Smooth muscle cell (in vitro differentiated cells): ENCODE measurements around the gene RBM48. TPM values are rescaled to one million over a fixed set of nuclear protein-coding genes. Genes with fewer than 3 reads are reported as not detected.
"Not testable (repeated sequence)": the region's sequence is repeated elsewhere in the genome, so short reads cannot be mapped to it uniquely, and the experiment has no call there.

Source experiments
- DNase-seq: peaks from one replicate; lab custom pipeline; 2025; ENCODE audit not compliant: unreplicated experiment; lab: John Stamatoyannopoulos, UW
- H2AFZ ChIP-seq: fragments of 200-600 bp; sonication (generic); 2 replicates; pipeline ENCODE4 v1.6.0; 2016; ENCODE audit warnings: antibody characterized with exemption, low read depth, mild to moderate bottlenecking
- H3F3A ChIP-seq: fragments of 200-600 bp; sonication (generic); 2 replicates; pipeline ENCODE4 v1.6.0; 2017; ENCODE audit warnings: antibody characterized with exemption, low read depth
- H3K27ac ChIP-seq: fragments of 200-600 bp; sonication (generic); 2 replicates; pipeline ENCODE4 v1.5.1; 2016; ENCODE audit warnings: low read depth, mild to moderate bottlenecking
- H3K27me3 ChIP-seq: fragments of 200-600 bp; sonication (generic); 2 replicates; pipeline ENCODE4 v1.6.1; 2016; ENCODE audit warnings: low read depth, mild to moderate bottlenecking
- H3K36me3 ChIP-seq: fragments of 200-600 bp; sonication (generic); 2 replicates; pipeline ENCODE4 v1.5.1; 2016; ENCODE audit warnings: low read depth
- H3K4me1 ChIP-seq: fragments of 200-600 bp; sonication (generic); 2 replicates; pipeline ENCODE4 v1.5.1; 2016; ENCODE audit warnings: low read depth
- H3K4me2 ChIP-seq: fragments of 200-600 bp; sonication (generic); 2 replicates; pipeline ENCODE4 v1.6.0; 2016; ENCODE audit warnings: mild to moderate bottlenecking
- H3K4me3 ChIP-seq: fragments of 200-600 bp; sonication (generic); 2 replicates; pipeline ENCODE4 v1.5.1; 2016; ENCODE audit warnings: mild to moderate bottlenecking
- H3K79me2 ChIP-seq: fragments of 200-600 bp; sonication (generic); 2 replicates; pipeline ENCODE4 v1.6.0; 2016; ENCODE audit warnings: low read depth, mild to moderate bottlenecking
- H3K9ac ChIP-seq: fragments of 200-600 bp; sonication (generic); 2 replicates; pipeline ENCODE4 v1.6.0; 2016; ENCODE audit warnings: low read depth
- H3K9me3 ChIP-seq: fragments of 200-600 bp; sonication (generic); replicated peaks from 2 replicates; pipeline ENCODE4 v1.5.1; 2016; ENCODE audit warnings: low read depth
- H4K20me1 ChIP-seq: fragments of 200-600 bp; sonication (generic); 2 replicates; pipeline ENCODE4 v1.6.0; 2016; ENCODE audit warnings: low read depth
- WGBS: methylation state at CpG from one replicate; pipeline ENCODE4 v1.1.7; 2016; ENCODE audit warnings: low lambda C conversion rate; 5-methylcytosine and 5-hydroxymethylcytosine counted together
- polyA plus RNA-seq: library from polyadenylated mRNA; unstranded; fragments of >200 nt; fragmentation: Nextera tagmentation; extraction: Ambion mirVana; gene quantifications from 2 replicates; pipeline ENCODE4 v1.2.1, GENCODE V29; 2016
- total RNA-seq: library from RNA; depleted of rRNA; stranded (reverse); fragments of >200 nt; gene quantifications from 2 replicates; pipeline ENCODE4 v1.2.3, GENCODE V29; 2014
- TF ChIP-seq, protein P1 (sequence below): fragments of 200-600 bp; sonication (generic); IDR thresholded peaks from 2 replicates; pipeline ENCODE4 v1.5.1; 2017; ENCODE audit warnings: borderline replicate concordance, mild to moderate bottlenecking, antibody characterized with exemption; ENCODE audit not compliant: insufficient read depth, poor library complexity, severe bottlenecking

RBM48 gene
- total RNA-seq (9.1 and 12.4 TPM in 2 replicates), polyA plus RNA-seq (7.5 and 8.6 TPM in 2 replicates)

DNA sequence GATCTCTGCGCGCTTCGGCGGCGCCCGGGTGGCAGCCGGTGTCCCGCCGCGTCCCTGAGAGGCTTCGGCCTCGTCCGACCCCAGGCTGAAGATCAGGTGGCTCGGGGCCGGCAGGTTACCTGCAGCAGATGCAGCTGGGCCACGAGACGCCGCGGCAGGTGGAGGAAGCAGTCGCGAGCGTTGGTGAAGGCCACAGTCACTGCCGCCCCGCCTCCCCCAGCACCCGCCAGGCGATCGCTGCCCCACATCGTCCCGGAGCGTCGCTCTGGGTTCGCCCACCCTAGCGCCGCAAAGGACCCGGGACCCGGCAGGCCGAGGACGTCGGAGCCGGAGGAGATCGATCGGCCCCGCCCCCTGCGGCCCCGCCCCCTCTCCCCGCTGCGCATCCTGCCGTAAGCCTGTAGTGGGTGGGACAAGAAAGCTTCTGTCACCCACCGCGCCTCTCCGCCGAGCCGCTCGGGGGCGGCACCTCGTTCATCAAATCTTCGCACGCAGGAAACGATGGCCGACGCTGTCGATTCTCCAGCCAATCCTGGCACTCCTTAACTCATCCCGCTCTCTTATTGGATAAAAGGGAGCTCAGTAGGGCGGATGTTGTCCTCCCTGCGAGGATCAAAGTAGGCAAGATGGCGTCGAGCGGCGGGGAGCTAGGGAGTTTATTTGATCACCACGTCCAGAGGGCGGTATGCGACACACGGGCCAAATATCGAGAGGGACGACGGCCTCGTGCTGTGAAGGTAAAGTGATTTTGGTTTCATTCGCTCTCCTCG is at the start of gene RBM48, which contains the start of gene PEX1:
RBM48 (plus strand) TSS at position 608 of the 770 bp plus-strand sequence; CDS start at position 627, 19 bp downstream.
PEX1 (minus strand) TSS at position 333 of the 770 bp plus-strand sequence; CDS start at position 248, 85 bp downstream.
- H3K4me1 ChIP-seq: peaks cover 18% of the 10 kb centered on the region
- peak within 1 kb of the TSS; percentile 95 for H3K9ac ChIP-seq
- 1% methylated on average over 56 of the region's 79 CpGs for WGBS
- peaks cover 22% of the 10 kb centered on the region for H3K79me2 ChIP-seq
- peak within 1 kb of the TSS; percentile 92 for H3K4me2 ChIP-seq
- H3K27ac ChIP-seq: peak within 1 kb of the TSS; percentile 91
- peak within 1 kb of the TSS; percentile 84 for H3K4me3 ChIP-seq
- H3K9me3 ChIP-seq: no peaks in the 10 kb centered on the region
- H3K27me3 ChIP-seq: no peaks in the 10 kb centered on the region
- peaks cover 17% of the 10 kb centered on the region for H3K36me3 ChIP-seq
- peak within 1 kb of the TSS; percentile 98 for H2AFZ ChIP-seq
- DNase-seq: peak; percentile 78
- no peaks in the 10 kb centered on the region for H4K20me1 ChIP-seq
- no peaks in the 10 kb centered on the region for H3F3A ChIP-seq
- TF ChIP-seq, protein P1, sequence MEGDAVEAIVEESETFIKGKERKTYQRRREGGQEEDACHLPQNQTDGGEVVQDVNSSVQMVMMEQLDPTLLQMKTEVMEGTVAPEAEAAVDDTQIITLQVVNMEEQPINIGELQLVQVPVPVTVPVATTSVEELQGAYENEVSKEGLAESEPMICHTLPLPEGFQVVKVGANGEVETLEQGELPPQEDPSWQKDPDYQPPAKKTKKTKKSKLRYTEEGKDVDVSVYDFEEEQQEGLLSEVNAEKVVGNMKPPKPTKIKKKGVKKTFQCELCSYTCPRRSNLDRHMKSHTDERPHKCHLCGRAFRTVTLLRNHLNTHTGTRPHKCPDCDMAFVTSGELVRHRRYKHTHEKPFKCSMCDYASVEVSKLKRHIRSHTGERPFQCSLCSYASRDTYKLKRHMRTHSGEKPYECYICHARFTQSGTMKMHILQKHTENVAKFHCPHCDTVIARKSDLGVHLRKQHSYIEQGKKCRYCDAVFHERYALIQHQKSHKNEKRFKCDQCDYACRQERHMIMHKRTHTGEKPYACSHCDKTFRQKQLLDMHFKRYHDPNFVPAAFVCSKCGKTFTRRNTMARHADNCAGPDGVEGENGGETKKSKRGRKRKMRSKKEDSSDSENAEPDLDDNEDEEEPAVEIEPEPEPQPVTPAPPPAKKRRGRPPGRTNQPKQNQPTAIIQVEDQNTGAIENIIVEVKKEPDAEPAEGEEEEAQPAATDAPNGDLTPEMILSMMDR: peak; percentile 8

DNA sequence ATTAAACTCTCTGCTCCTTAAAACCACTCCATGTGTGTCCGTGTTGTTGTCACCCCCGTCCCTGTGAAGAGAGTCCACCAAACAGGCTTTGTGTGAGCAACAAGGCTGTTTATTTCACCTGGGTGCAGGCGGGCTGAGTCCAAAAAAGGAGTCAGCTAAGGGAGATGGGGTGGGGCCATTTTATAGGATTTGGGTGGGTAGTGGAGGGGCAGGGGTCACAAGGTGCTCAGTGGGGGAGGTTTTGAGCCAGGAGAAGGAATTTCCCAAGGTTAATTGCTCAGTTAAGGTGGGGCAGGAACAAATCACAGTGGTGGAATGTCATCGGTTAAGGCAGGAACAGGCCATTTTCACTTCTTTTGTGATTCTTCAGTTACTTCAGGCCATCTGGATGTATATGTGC is 49.4 kb upstream of the RBM48 start:
- not testable (repeated sequence) for H3K9ac ChIP-seq, H3K4me2 ChIP-seq, H3K4me1 ChIP-seq, H3K79me2 ChIP-seq, H3K4me3 ChIP-seq, H4K20me1 ChIP-seq, H3K27me3 ChIP-seq, H2AFZ ChIP-seq, H3K36me3 ChIP-seq, H3K27ac ChIP-seq, H3K9me3 ChIP-seq, H3F3A ChIP-seq, DNase-seq
- whole genome bisulfite sequencing: 83% methylated on average over 4 of the region's 4 CpGs

DNA sequence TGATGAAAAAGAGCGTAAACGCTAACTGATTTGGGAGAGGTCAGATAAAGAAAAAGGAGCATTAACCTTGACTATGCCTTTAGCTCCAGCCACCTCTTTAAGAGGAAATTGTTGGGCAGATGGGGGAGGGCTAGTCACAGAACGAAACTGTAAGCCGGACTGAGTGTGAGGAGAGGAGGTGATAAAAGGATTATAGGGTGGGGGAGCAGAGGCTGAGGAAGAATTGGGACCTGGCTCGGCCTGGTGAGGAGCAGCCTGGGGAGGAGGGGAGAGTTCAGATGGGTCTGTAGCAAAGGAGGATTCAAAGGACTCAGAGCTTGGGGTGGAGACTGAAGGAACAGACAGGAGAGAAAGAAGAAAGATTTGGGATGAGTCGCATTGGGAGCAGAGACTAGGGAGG is 45.0 kb upstream of the RBM48 start:
- H3K9me3 ChIP-seq, DNase-seq, H3K9ac ChIP-seq, H3K79me2 ChIP-seq, H2AFZ ChIP-seq, H3F3A ChIP-seq, H3K36me3 ChIP-seq, H4K20me1 ChIP-seq, H3K4me1 ChIP-seq, H3K4me2 ChIP-seq, H3K27me3 ChIP-seq, H3K4me3 ChIP-seq, H3K27ac ChIP-seq: not testable (repeated sequence)
- WGBS: 56% methylated on average over 6 of the region's 6 CpGs

DNA sequence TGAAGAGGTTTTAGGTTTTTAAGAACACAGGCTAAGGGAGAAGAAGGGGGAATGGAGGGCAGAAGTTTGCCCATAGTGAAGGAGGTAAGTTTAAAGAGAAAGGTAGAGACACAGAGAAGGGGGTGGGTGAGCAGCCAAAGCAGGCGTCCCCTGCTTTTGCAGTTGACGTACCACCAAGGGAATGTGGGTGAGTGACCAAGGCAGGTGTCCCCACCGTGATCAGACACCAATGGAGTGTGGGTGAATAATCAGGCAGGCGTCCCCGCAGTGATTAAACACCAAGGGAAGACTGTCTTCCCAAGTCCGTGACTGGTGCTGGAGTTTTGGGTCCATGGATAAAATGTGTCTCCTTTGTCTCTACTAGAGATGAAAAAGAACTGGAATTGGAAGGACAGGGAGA is 44.4 kb upstream of the RBM48 start:
- H3K4me3 ChIP-seq, DNase-seq, H4K20me1 ChIP-seq, H3K27me3 ChIP-seq, H3K9ac ChIP-seq, H3K4me2 ChIP-seq, H2AFZ ChIP-seq, H3K9me3 ChIP-seq, H3K79me2 ChIP-seq, H3K4me1 ChIP-seq, H3K36me3 ChIP-seq, H3F3A ChIP-seq, H3K27ac ChIP-seq: not testable (repeated sequence)
- 97% methylated on average over 6 of the region's 6 CpGs for WGBS

DNA sequence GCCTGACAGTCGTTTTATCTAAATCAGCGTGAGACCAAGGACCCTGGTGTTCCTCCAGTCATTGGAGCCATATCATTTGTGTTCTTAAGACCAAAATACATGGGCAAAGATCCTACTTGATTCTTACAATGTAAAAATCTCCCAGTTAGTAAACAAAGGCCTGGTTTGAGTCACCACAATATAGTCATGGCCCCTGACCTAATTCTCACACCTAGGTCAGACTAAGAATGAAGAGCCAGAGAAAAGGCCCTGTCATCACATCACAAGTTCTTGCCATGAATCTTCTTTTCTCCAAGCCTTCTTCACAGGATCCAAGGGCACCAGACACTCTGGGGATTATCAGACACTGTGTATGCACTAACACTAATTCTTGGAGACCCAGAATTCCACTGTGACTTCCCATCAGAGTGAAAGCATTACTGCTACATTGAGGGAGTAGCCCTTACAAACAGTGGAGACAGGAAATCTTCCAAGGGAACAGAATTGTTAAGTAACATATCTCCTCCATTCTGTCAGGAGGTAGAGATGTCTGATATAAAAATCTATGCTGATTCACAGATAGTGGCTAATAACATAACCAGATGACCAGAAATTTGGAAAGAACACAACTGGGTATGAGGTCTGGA is 43.2 kb upstream of the RBM48 start:
- no peaks in the 10 kb centered on the region for H4K20me1 ChIP-seq
- no peaks in the 10 kb centered on the region for H3K4me1 ChIP-seq
- no peaks in the 10 kb centered on the region for H3F3A ChIP-seq
- no peak overlapping the region for H2AFZ ChIP-seq
- no peak overlapping the region for H3K4me2 ChIP-seq
- no peaks in the 10 kb centered on the region for H3K79me2 ChIP-seq
- H3K9ac ChIP-seq: no peak overlapping the region
- H3K36me3 ChIP-seq: peaks cover 7% of the 10 kb centered on the region
- DNase-seq: no peak
- WGBS: 89% methylated on average over 2 of the region's 2 CpGs
- H3K4me3 ChIP-seq: no peak overlapping the region
- H3K27ac ChIP-seq: no peak overlapping the region
- TF ChIP-seq, protein P1: no peak
- no peaks in the 10 kb centered on the region for H3K9me3 ChIP-seq
- no peaks in the 10 kb centered on the region for H3K27me3 ChIP-seq
